ENCODE results near the gene KIAA0513. TPM values are rescaled to one million over a fixed set of nuclear protein-coding genes. Genes with fewer than 3 reads are reported as not detected.

The KIAA0513 gene
- total RNA-seq (2016; rRNA removed; fragmentation: Illumina TruSeq; extraction: Trizol) (1.5 and 1.8 TPM in 2 replicates), polyA plus RNA-seq (2011; rRNA removed) (1.8 and 2.4 TPM in 2 replicates), polyA minus RNA-seq (2011; rRNA and poly(A)+ RNA removed; ENCODE audit: low replicate concordance) (1.2 and 3.4 TPM in 2 replicates), Bru-seq, nascent RNA (percentile 29 among the genes with signal in this experiment), BruChase-seq, experiment 1, labeled RNA remaining after a 6-hour chase (percentile 28 among the genes with signal in this experiment), BruChase-seq, experiment 2, labeled RNA remaining after a 2-hour chase (percentile 26 among the genes with signal in this experiment)
- 0.62 and 0.91 TPM in 2 replicates for total RNA-seq (2016; cell fraction: cytosol; rRNA removed; fragmentation: Illumina TruSeq; extraction: Trizol; ENCODE audit: low read depth)
- 1.5 and 1.7 TPM in 2 replicates for total RNA-seq (2016; cell fraction: insoluble cytoplasmic fraction; rRNA removed; fragmentation: Illumina TruSeq; extraction: Trizol)
- total RNA-seq (2016; cell fraction: membrane; rRNA removed; fragmentation: Illumina TruSeq; extraction: Trizol) = 0.99 and 1.1 TPM in 2 replicates
- total RNA-seq (2016; cell fraction: nucleus; rRNA removed; fragmentation: Illumina TruSeq; extraction: Trizol) = 0.75 and 1.6 TPM in 2 replicates
- 1.6 and 2.3 TPM in 2 replicates for polyA plus RNA-seq (2011; cell fraction: cytosol; rRNA removed)
- 6.1 and 6.2 TPM in 2 replicates for polyA plus RNA-seq (2011; cell fraction: nucleus; rRNA removed)
- polyA plus RNA-seq (2012) = 1.6 and 2.5 TPM in 2 replicates
- 0.47 and 1.2 TPM in 2 replicates for polyA plus RNA-seq (2016; cell fraction: cytosol; fragmentation: Illumina TruSeq; extraction: Trizol; ENCODE audit: low read depth)
- polyA plus RNA-seq (2016; cell fraction: insoluble cytoplasmic fraction; fragmentation: Illumina TruSeq; extraction: Trizol; ENCODE audit: low read depth) = 1.3 and 1.5 TPM in 2 replicates
- 0.90 and 1.2 TPM in 2 replicates for polyA plus RNA-seq (2016; cell fraction: membrane; fragmentation: Illumina TruSeq; extraction: Trizol; ENCODE audit: low read depth)
- 1.4 and 2.0 TPM in 2 replicates for polyA plus RNA-seq (2016; cell fraction: nucleus; fragmentation: Illumina TruSeq; extraction: Trizol; ENCODE audit: insufficient read depth, low read depth)
- polyA minus RNA-seq (2011; cell fraction: cytosol; rRNA and poly(A)+ RNA removed) = 0.99 and 1.8 TPM in 2 replicates
- 3.6 and 5.5 TPM in 2 replicates for polyA minus RNA-seq (2011; cell fraction: nucleus; rRNA and poly(A)+ RNA removed)
- long read RNA-seq, experiment 1, full-length matches to known transcripts = 2 of 3 reads
- long read RNA-seq, experiment 1, partial matches to known transcripts = 0 of 3 reads
- long read RNA-seq, experiment 1, other reads (novel, unspliced or antisense) = 1 of 3 reads
- long read RNA-seq, experiment 2, full-length matches to known transcripts = 1 of 10 reads
- long read RNA-seq, experiment 2, partial matches to known transcripts = 3 of 10 reads
- long read RNA-seq, experiment 2, other reads (novel, unspliced or antisense) = 6 of 10 reads

GRCh38 chr16:85027349-85027957 is at the start of gene KIAA0513:
Gene KIAA0513 (plus strand): TSS chr16:85027795. CDS start chr16:85067072, 39,277 bp downstream.
- peaks cover 41% of the 10 kb centered on the region for H3K4me1 ChIP-seq (ENCODE audit: insufficient read depth, low read length)
- POLR2A ChIA-PET = interaction anchor here (1.0 to 3.4 kb wide), 5 partner anchors 16 to 50 kb away, joined by 3 to 28 read pairs (median 7); partner anchors contain the start of gene ZDHHC7
- peak within 1 kb of the TSS; percentile 72 for H3K9ac ChIP-seq (ENCODE audit: insufficient read depth, low read depth, low read length)
- in situ Hi-C loops (cut with HindIII; ENCODE audit: extremely low pct_ligation_motif_present, low pct_unique_long_range_greater_than_20kb) (no loop called here), intact Hi-C loops (cut with micrococcal nuclease; ENCODE audit: unreplicated experiment) (loop anchor here (2.0 kb wide), 1 partner anchor 59 kb away; no protein-coding TSS in a partner anchor)
- no peaks in the 10 kb centered on the region for H3K9me3 ChIP-seq (ENCODE audit: low read length)
- DNase-seq (ENCODE audit: low spot score) (peak; percentile 91), FAIRE-seq (peak; percentile 90), ATAC-seq (peak; percentile 89)
- 2% methylated on average over 39 of the region's 59 CpGs for WGBS (ENCODE audit: low lambda C conversion rate)
- H2AFZ ChIP-seq (ENCODE audit: low read length) = peak within 1 kb of the TSS; percentile 81
- peaks cover 3 to 28% of the 10 kb centered on the region in 2 experiments; a peak in 4 of 5 replicates for H3K27me3 ChIP-seq (ENCODE audit: control insufficient read depth in 1 of 2, insufficient read depth in 2 of 2, low read length in 2 of 2)
- H3K27ac ChIP-seq (ENCODE audit: extremely low read length, insufficient read depth, low read length) = no peak within 1 kb of the TSS
- no TSS peak for BruUV-seq (replicated peaks)
- no peaks in the 10 kb centered on the region for H3K36me3 ChIP-seq (replicated peaks in 1 of 2; ENCODE audit: control insufficient read depth in 1 of 2, insufficient read depth in 2 of 2, low read length in 2 of 2)
- CTCF ChIA-PET (ENCODE audit: low intra/inter-chr PET ratio, low total read pairs) = interaction anchor here (1.1 kb wide), 1 partner anchor 59 kb away, joined by 4 read pairs; no protein-coding TSS in a partner anchor
- H3K4me3 ChIP-seq (replicated peaks in 1 of 3; ENCODE audit: insufficient read depth in 1 of 3, low read depth in 2 of 3, low read length in 3 of 3) = peak within 1 kb of the TSS; percentile 65 to 77 (median 69)
- H4K20me1 ChIP-seq (ENCODE audit: insufficient read depth, low read length) = no peaks in the 10 kb centered on the region
- H3K79me2 ChIP-seq (ENCODE audit: insufficient read depth, low read length) = no peaks in the 10 kb centered on the region
- peak within 1 kb of the TSS; percentile 92 for H3K4me2 ChIP-seq (ENCODE audit: low read depth, low read length)
- TF ChIP-seq NKX3-1 (CRISPR knock-in tag; IDR thresholded peaks at IDR 0.05) (no peak), SNAPC2 (CRISPR knock-in tag; IDR thresholded peaks at IDR 0.05) (peak; percentile 77; the same call in 1 of the 2 replicates), ZNF354B (CRISPR knock-in tag; IDR thresholded peaks at IDR 0.05) (peak; percentile 28; the same call in 1 of the 2 replicates), TBL1XR1 (IDR thresholded peaks at IDR 0.05; ENCODE audit: borderline replicate concordance, low read length, partially characterized antibody) (peak; percentile 57), ZNF687 (CRISPR knock-in tag; IDR thresholded peaks at IDR 0.05) (peak; percentile 91), ZNF782 (CRISPR knock-in tag; IDR thresholded peaks at IDR 0.05; ENCODE audit: borderline replicate concordance) (no peak), YEATS2 (CRISPR knock-in tag; IDR thresholded peaks at IDR 0.05; ENCODE audit: borderline replicate concordance) (peak; percentile 86), ZNF713 (CRISPR knock-in tag; IDR thresholded peaks at IDR 0.05) (no peak), BORCS8-MEF2B (CRISPR knock-in tag; IDR thresholded peaks at IDR 0.05) (peak; percentile 55), ZNF513 (CRISPR knock-in tag; conservative IDR thresholded peaks at IDR 0.05) (no peak)

Measured in HepG2 (cell line).